ENCODE results near the gene ATRNL1.
"Not testable (repeated sequence)": the region's sequence is repeated elsewhere in the genome, so short reads cannot be mapped to it uniquely, and the experiment has no call there.

ATRNL1 gene

DNA sequence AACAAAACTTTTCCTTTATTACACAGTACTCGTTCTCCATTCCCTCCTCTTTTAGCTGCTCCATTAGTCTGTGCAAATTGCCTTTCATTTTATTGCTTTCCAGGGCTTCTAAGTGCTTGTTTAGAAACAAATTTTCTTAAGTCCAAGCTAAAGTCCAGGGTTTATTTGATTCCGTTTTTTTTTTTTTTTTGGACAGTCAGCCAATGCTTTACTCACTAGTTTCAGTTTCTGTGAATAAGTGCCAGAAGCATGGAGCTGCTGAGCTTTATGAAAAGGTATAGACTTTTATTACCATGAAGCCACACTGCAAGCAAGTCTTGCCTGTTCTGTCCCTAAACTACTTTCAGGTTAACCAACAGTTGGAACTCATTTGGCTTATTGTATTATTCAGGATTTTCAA is 724.8 kb downstream of the ATRNL1 start:
- H3K27me3 ChIP-seq (ENCODE audit: control insufficient read depth, insufficient read depth, low read length), result no peaks in the 10 kb centered on the region
- no peak overlapping the region for H3K27ac ChIP-seq (ENCODE audit: low read depth, low read length)
- H3K9ac ChIP-seq (ENCODE audit: low read length), result no peak overlapping the region
- no peaks in the 10 kb centered on the region for H3K36me3 ChIP-seq (ENCODE audit: control insufficient read depth, insufficient read depth, low read length)
- no peaks in the 10 kb centered on the region for H3K4me1 ChIP-seq (ENCODE audit: control insufficient read depth, insufficient read depth, low read length)
- H3K4me3 ChIP-seq (ENCODE audit: low read length), result no peak overlapping the region

DNA sequence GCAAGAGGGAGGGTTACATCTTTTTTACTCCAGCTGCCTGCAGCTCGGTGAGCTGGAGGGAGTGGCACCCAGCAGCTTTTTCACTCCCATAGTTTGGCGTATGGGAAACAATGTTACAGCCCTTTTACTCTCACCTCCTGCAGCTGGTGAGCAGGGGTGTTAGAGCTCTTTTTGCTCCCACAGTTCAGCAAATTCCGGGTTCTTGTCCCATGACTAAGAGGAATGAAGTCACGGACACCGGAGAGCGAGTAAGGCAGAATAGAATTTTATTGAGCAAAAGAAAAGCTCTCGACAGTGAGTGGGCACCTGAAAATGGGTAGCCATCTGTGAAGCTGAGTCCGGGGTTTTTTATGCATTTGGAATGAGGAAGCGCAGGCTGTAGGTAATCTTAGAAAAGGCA is 733.2 kb downstream of the ATRNL1 start:
- no peaks in the 10 kb centered on the region for H3K27me3 ChIP-seq (ENCODE audit: control insufficient read depth, insufficient read depth, low read length)
- no peak overlapping the region for H3K27ac ChIP-seq (ENCODE audit: low read depth, low read length)
- no peaks in the 10 kb centered on the region for H3K36me3 ChIP-seq (ENCODE audit: control insufficient read depth, insufficient read depth, low read length)
- no peak overlapping the region for H3K9ac ChIP-seq (ENCODE audit: low read length)
- H3K4me3 ChIP-seq (ENCODE audit: low read length), result no peak overlapping the region
- no peaks in the 10 kb centered on the region for H3K4me1 ChIP-seq (ENCODE audit: control insufficient read depth, insufficient read depth, low read length)

DNA sequence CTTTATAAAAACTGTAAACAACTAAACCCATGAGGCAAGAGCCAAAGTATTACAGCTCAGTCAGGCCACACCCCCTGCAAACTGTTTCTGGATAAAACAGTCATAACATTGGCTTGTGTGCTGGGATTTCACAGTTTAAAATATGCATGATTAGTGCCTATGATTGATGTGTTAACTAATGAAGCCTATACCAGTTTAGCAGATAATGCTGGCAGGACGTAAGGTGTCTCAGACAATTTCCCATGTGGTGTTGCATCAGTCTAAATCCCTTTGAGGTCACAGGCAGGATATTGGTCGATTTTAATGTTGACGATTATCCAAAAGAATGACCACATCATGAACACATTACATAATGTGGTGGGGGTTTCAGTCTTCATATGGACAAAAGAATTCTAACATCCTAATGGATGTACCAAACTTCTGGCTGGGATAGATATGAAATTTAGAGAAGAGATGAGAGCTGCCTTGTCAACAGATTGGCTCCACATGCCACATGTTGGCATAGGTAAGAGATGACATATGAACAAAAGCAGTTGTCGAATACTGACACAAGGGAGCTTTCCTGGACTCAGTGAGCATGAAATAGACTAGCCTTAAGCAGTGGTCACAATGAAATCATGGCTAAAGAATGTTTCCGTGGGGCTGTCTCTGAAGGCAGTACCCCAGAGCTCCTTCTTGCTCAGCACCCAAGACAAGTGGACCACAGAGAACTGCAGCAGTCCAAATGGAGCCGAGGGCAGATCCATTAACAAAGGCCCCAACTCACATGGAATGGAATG is 734.3 kb downstream of the ATRNL1 start:
- no peaks in the 10 kb centered on the region for H3K27me3 ChIP-seq (ENCODE audit: control insufficient read depth, insufficient read depth, low read length)
- H3K9ac ChIP-seq (ENCODE audit: low read length), result no peak overlapping the region
- no peak overlapping the region for H3K4me3 ChIP-seq (ENCODE audit: low read length)
- no peaks in the 10 kb centered on the region for H3K4me1 ChIP-seq (ENCODE audit: control insufficient read depth, insufficient read depth, low read length)
- H3K27ac ChIP-seq (ENCODE audit: low read depth, low read length), result no peak overlapping the region
- no peaks in the 10 kb centered on the region for H3K36me3 ChIP-seq (ENCODE audit: control insufficient read depth, insufficient read depth, low read length)

DNA sequence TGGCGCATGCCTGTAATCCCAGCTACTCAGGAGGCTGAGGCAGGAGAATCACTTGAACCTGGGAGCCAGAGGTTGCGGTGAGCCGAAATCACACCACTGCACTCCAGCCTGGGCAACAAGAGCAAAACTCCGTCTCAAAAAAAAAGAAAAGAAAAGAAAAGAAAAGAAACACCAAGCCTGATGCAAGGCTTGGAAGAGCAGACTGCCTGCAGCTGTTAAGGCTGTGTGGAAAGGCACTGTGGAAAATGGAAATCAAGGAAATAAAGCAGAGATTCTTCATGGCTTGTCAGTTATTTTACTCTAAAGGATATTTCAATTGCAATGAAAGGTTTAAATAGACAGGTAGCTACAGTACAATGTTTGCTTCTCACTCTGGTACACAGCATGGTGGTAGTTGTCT is 735.0 kb downstream of the ATRNL1 start:
- H3K27ac ChIP-seq (ENCODE audit: low read depth, low read length), result not testable (repeated sequence)

DNA sequence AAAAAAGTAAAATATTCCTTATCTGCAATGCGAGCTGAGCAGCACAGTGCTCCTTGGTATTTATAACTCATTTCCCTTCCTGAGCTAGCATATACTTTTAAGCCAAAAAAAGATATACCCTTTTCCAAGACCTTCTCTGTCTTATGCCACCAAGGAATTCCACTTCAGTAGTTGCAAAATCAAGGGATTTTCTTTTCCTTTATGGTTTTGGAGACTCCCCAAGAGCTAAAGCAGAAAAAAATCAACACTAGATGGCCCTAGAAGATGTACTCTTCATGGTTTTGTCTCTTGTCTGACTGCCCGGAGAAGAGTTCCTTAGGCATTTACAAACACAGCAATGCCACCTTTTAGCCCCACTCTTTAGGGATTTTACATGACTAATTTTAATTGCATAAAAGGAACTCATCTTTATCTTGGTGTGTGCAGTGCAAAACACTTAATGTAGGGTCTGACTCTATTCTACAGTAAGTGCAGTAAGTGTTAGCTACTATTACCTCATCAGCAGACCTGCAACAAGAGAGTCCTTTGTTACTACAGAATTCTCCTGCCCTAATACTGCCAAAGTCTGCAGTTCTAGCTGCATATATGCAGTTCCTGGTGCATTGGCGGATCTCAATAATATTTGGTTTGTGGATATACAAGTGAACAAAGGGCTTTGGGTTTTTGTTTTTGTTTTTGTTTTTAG is 736.5 kb downstream of the ATRNL1 start:
- H3K9ac ChIP-seq (ENCODE audit: low read length), result no peak overlapping the region
- H3K4me1 ChIP-seq (ENCODE audit: control insufficient read depth, insufficient read depth, low read length), result no peaks in the 10 kb centered on the region
- no peaks in the 10 kb centered on the region for H3K27me3 ChIP-seq (ENCODE audit: control insufficient read depth, insufficient read depth, low read length)
- H3K36me3 ChIP-seq (ENCODE audit: control insufficient read depth, insufficient read depth, low read length), result no peaks in the 10 kb centered on the region
- H3K4me3 ChIP-seq (ENCODE audit: low read length), result no peak overlapping the region
- no peak overlapping the region for H3K27ac ChIP-seq (ENCODE audit: low read depth, low read length)

More for the DNA sequence above, 735.0 kb downstream of the ATRNL1 start:
- not testable (repeated sequence) for H3K27me3 ChIP-seq (ENCODE audit: control insufficient read depth, insufficient read depth, low read length); H3K9ac ChIP-seq (ENCODE audit: low read length); H3K36me3 ChIP-seq (ENCODE audit: control insufficient read depth, insufficient read depth, low read length); H3K4me3 ChIP-seq (ENCODE audit: low read length); H3K4me1 ChIP-seq (ENCODE audit: control insufficient read depth, insufficient read depth, low read length)

DNA sequence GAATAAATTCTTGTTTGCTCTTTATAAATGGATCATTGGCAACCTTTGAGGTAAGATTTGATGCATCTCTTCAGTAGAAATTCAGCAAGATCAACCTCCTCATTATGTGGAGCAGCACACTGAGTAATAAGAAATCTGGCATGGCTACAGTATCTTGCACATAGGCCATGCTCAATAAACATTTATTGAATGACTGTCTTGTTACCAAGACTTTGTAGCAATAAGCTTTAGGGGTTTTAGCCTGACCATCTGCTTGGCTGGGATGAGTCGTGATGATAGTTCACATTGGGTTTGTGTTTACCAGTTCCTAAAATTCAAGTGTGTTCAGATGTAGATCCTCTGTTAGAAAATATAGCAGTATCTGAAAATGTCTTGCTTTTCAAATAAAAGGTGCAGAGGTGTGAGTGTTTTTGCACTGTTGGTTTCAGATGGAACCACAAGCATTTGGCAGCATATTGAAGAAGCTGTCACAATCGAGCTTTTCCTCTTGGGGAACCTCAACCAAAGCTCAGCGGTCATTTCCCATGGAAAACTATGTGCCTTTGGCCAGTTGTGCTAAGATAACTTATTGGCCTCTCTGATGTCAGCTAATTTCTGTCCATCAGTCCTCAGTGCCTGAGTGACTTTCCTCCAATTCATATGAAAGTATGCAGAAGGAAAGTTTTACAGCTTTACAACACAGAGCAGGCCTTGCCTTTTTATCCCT is 737.3 kb downstream of the ATRNL1 start:
- H3K36me3 ChIP-seq (ENCODE audit: control insufficient read depth, insufficient read depth, low read length), result no peaks in the 10 kb centered on the region
- H3K27me3 ChIP-seq (ENCODE audit: control insufficient read depth, insufficient read depth, low read length), result no peaks in the 10 kb centered on the region
- no peaks in the 10 kb centered on the region for H3K4me1 ChIP-seq (ENCODE audit: control insufficient read depth, insufficient read depth, low read length)
- H3K4me3 ChIP-seq (ENCODE audit: low read length), result no peak overlapping the region
- H3K27ac ChIP-seq (ENCODE audit: low read depth, low read length), result no peak overlapping the region
- no peak overlapping the region for H3K9ac ChIP-seq (ENCODE audit: low read length)

DNA sequence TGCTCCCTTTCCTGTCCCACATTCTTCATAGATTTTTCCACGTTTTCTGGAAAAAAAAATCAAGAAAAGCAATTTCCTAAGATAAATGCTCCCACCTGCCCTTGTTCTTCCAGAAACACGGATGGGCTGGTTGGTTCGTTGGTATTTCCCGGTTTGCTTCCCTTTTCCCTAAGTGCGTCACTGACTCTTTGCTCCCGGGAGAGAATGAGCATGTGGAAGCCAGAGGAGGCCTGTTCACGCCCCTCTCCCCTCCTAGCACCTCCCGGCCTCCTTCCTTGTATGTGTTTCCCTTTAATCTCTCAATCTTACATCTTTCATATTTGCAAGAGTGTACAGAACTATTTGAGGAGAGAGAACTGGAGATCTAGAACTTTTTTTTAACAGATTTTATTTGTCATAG is 737.9 kb downstream of the ATRNL1 start:
- Histone ChIP-seq H3K4me1 (ENCODE audit: control insufficient read depth, insufficient read depth, low read length) (no peaks in the 10 kb centered on the region), H3K36me3 (ENCODE audit: control insufficient read depth, insufficient read depth, low read length) (no peaks in the 10 kb centered on the region), H3K27ac (ENCODE audit: low read depth, low read length) (no peak overlapping the region), H3K9ac (ENCODE audit: low read length) (no peak overlapping the region), H3K4me3 (ENCODE audit: low read length) (no peak overlapping the region), H3K27me3 (ENCODE audit: control insufficient read depth, insufficient read depth, low read length) (no peaks in the 10 kb centered on the region)

DNA sequence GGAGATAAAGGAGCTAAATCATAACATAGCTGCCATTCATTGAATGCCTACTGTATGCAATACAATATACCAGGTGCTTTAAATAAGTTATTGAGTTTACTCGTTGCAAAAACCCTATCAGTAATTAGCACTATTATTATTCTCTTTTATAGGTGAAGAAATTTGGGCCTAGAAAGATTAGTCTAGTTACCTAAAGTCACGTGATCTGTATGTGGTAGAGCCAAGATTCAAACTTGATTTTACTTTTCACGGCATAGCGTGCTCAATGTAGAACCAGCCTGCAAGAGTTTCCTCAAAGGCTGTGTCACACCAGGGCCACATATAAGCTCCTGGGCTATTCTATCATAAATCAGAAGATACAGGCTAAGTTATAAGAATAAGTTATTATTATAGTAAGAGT is 740.0 kb downstream of the ATRNL1 start:
- Histone ChIP-seq H3K4me1 (ENCODE audit: control insufficient read depth, insufficient read depth, low read length) (no peaks in the 10 kb centered on the region), H3K4me3 (ENCODE audit: low read length) (no peak overlapping the region), H3K27ac (ENCODE audit: low read depth, low read length) (no peak overlapping the region)

DNA sequence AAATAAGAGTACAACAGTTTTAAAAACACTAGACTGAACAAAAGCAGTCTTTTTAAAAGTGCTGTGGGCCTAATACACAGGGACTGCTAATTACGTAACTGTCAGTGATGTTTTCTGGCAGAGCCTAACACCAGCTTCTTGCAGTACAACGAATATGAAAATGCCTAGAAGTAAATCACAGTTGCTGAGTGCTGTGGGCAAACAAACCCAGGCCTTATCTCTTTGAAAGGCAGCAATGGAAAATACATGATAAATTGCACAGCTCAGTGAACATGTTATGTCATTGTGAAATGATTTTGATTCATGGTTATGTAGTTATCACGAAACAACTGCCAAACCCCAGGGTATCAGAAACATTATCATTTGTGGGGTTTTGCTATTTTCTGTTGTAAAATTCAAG is 751.4 kb downstream of the ATRNL1 start:
- Histone ChIP-seq H3K4me1 (ENCODE audit: control insufficient read depth, insufficient read depth, low read length) (no peaks in the 10 kb centered on the region), H3K36me3 (ENCODE audit: control insufficient read depth, insufficient read depth, low read length) (no peaks in the 10 kb centered on the region), H3K9ac (ENCODE audit: low read length) (no peak overlapping the region), H3K27ac (ENCODE audit: low read depth, low read length) (no peak overlapping the region), H3K4me3 (ENCODE audit: low read length) (no peak overlapping the region), H3K27me3 (ENCODE audit: control insufficient read depth, insufficient read depth, low read length) (no peaks in the 10 kb centered on the region)

More for the DNA sequence above, 740.0 kb downstream of the ATRNL1 start:
- Histone ChIP-seq H3K9ac (ENCODE audit: low read length) (no peak overlapping the region), H3K36me3 (ENCODE audit: control insufficient read depth, insufficient read depth, low read length) (no peaks in the 10 kb centered on the region), H3K27me3 (ENCODE audit: control insufficient read depth, insufficient read depth, low read length) (no peaks in the 10 kb centered on the region)

DNA sequence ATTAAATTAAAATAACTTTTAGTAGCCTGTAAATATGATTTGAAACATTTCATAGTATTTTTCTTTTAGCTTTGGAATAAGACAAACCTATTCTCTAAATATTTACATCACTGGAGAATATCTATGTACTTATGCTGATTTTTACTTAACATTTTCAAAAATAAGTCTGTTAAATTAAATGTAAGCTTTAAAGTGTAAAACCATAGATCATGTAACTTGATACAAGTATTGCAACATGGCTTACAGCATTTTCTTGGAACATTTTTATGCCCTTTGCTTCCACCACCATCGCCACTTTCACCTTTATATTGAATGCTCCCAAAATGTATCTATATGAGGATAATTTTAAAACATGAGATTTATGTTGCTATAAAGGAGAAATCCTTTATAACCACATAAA is 752.8 kb downstream of the ATRNL1 start:
- no peaks in the 10 kb centered on the region for H3K36me3 ChIP-seq (ENCODE audit: control insufficient read depth, insufficient read depth, low read length)

DNA sequence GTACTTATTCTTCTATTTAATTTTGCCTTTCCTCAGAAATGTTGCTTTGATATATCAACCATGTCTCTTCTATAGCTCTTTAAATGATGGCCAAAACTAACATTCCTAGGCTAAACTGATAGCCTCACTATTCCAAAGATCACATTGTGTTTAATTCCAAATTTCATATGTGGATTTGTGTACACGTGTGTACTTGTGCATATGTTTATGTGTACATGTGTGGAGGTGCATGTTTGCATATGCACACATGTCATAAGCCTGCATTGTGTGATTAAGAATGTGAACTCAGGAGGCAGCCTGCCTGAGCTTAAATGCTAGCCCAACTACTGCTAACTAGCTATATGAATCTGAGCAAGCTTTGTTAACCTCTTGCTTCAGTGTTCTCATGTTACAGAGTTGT is 753.4 kb downstream of the ATRNL1 start:
- H3K27ac ChIP-seq (ENCODE audit: low read depth, low read length), result no peak overlapping the region

More for the DNA sequence above, 752.8 kb downstream of the ATRNL1 start:
- Histone ChIP-seq H3K27ac (ENCODE audit: low read depth, low read length) (no peak overlapping the region), H3K27me3 (ENCODE audit: control insufficient read depth, insufficient read depth, low read length) (no peaks in the 10 kb centered on the region), H3K9ac (ENCODE audit: low read length) (no peak overlapping the region), H3K4me3 (ENCODE audit: low read length) (no peak overlapping the region), H3K4me1 (ENCODE audit: control insufficient read depth, insufficient read depth, low read length) (no peaks in the 10 kb centered on the region)

DNA sequence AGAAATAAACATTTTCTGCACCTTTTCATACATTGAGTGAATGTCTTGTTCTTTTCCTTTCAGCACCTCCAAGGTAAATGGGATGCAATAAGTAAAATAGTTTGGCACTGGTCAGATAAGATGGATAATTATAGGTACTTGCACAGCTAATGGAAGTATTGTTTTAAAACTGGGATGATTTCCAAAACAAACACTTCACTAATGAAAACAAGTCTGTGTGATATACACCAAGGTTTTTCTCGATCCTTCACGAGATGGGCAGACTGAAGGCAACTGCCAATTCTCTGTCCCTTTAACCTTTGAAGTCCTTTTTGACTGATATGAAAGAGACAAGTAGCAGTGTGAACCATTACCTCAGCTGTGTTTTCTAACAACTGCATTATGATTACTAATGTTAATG is 756.0 kb downstream of the ATRNL1 start:
- Histone ChIP-seq H3K4me3 (ENCODE audit: low read length) (no peak overlapping the region), H3K27me3 (ENCODE audit: control insufficient read depth, insufficient read depth, low read length) (no peaks in the 10 kb centered on the region), H3K36me3 (ENCODE audit: control insufficient read depth, insufficient read depth, low read length) (no peaks in the 10 kb centered on the region), H3K27ac (ENCODE audit: low read depth, low read length) (no peak overlapping the region), H3K9ac (ENCODE audit: low read length) (no peak overlapping the region), H3K4me1 (ENCODE audit: control insufficient read depth, insufficient read depth, low read length) (no peaks in the 10 kb centered on the region)

More for the DNA sequence above, 753.4 kb downstream of the ATRNL1 start:
- Histone ChIP-seq H3K4me1 (ENCODE audit: control insufficient read depth, insufficient read depth, low read length) (no peaks in the 10 kb centered on the region), H3K9ac (ENCODE audit: low read length) (no peak overlapping the region), H3K4me3 (ENCODE audit: low read length) (no peak overlapping the region), H3K36me3 (ENCODE audit: control insufficient read depth, insufficient read depth, low read length) (no peaks in the 10 kb centered on the region), H3K27me3 (ENCODE audit: control insufficient read depth, insufficient read depth, low read length) (no peaks in the 10 kb centered on the region)
